Transverse colon (tissue), 4 donors: Measurements from ENCODE around the gene NELL2.

Experiments used
- CTCF ChIP-seq, 5 experiments: fragments of 200-600 bp in 3 of 5; fragments of 450-650 bp in 2 of 5; sonication (generic) in 3 of 5; IDR thresholded peaks; 1 replicate in 2 of 5; 2 replicates in 3 of 5; pipeline ENCODE4 v1.5.1; 2016 to 2017; ENCODE audit warnings: antibody characterized with exemption in 5 of 5, inconsistent platforms in 3 of 5, mild to moderate bottlenecking in 2 of 5, moderate library complexity in 1 of 5
- POLR2A ChIP-seq: fragments of 450-650 bp; IDR thresholded peaks from one replicate; pipeline ENCODE4 v1.6.1; 2016; ENCODE audit warnings: antibody characterized with exemption, mild to moderate bottlenecking, moderate library complexity
- POLR2AphosphoS5 ChIP-seq, 3 donors: sonication (generic); formaldehyde crosslinking; IDR thresholded peaks; one replicate each; pipeline ENCODE4 v1.6.1; 2016; ENCODE audit warnings: antibody characterized with exemption in 3 of 3

GRCh38 chr12:44510076-44510475, 366.0 kb downstream of the NELL2 start:
- TF ChIP-seq CTCF (IDR thresholded peaks at IDR 0.05) (no peak), POLR2A (no peak), POLR2AphosphoS5 (IDR thresholded peaks at IDR 0.05) (no peak)
